NCI-H2081 treated with DMSO at 0.1 percent for 48 hours (cell line): Measurements from ENCODE around the gene IRS1.
"Not testable (repeated sequence)": the region's sequence is repeated elsewhere in the genome, so short reads cannot be mapped to it uniquely, and the experiment has no call there.

Source experiments
- DNase-seq: peaks from one replicate; lab custom pipeline; 2025; lab: John Stamatoyannopoulos, UW

Gene IRS1

GRCh38 chr2:226799211-226799975 lies at the start of gene IRS1:
TSS of gene IRS1 (minus strand) at chr2:226799820. CDS start at chr2:226798738, 1,082 bp downstream.
- peak; percentile 43 for DNase-seq

- no peak for DNase-seq
These were observed 49.7 kb upstream of the IRS1 start for GRCh38 chr2:226849349-226849748.

- no peak for DNase-seq
These were observed 47.9 kb upstream of the IRS1 start for GRCh38 chr2:226847511-226847910.

GRCh38 chr2:226847090-226847489 lies 47.5 kb upstream of the IRS1 start:
- no peak for DNase-seq

GRCh38 chr2:226845386-226846116 lies 45.9 kb upstream of the IRS1 start:
- DNase-seq: no peak

GRCh38 chr2:226843001-226843400 lies 43.4 kb upstream of the IRS1 start:
- not testable (repeated sequence) for DNase-seq

GRCh38 chr2:226839951-226840350 lies 40.3 kb upstream of the IRS1 start:
- no peak for DNase-seq

GRCh38 chr2:226839161-226839560 lies 39.5 kb upstream of the IRS1 start:
- DNase-seq: no peak

GRCh38 chr2:226838722-226839121 lies 39.1 kb upstream of the IRS1 start:
- DNase-seq: no peak

- no peak for DNase-seq
These were observed 38.4 kb upstream of the IRS1 start for GRCh38 chr2:226837787-226838603.

- DNase-seq: no peak
These were observed 37.7 kb upstream of the IRS1 start for GRCh38 chr2:226837334-226837733.

- DNase-seq: no peak
These were observed 36.9 kb upstream of the IRS1 start for GRCh38 chr2:226836548-226836885.

GRCh38 chr2:226835796-226836547 lies 36.4 kb upstream of the IRS1 start, which contains the start of gene RHBDD1:
TSS of gene RHBDD1 (plus strand) at chr2:226836054. CDS start at chr2:226864694, 28,640 bp downstream.
- peak; percentile 64 for DNase-seq

- no peak for DNase-seq
These were observed 35.8 kb upstream of the IRS1 start for GRCh38 chr2:226835420-226835795.

GRCh38 chr2:226834880-226835279 lies 35.3 kb upstream of the IRS1 start:
- not testable (repeated sequence) for DNase-seq

- no peak for DNase-seq
These were observed 32.4 kb upstream of the IRS1 start for GRCh38 chr2:226832061-226832460.

GRCh38 chr2:226831266-226831665 lies 31.6 kb upstream of the IRS1 start:
- no peak for DNase-seq

GRCh38 chr2:226829721-226830631 lies 30.4 kb upstream of the IRS1 start:
- no peak for DNase-seq

- no peak for DNase-seq
These were observed 28.6 kb upstream of the IRS1 start for GRCh38 chr2:226828191-226828590.

GRCh38 chr2:226825056-226825455 lies 25.4 kb upstream of the IRS1 start:
- no peak for DNase-seq

GRCh38 chr2:226818930-226819329 lies 19.3 kb upstream of the IRS1 start:
- no peak for DNase-seq
